ENCODE measurements around the gene NRSN2. TPM values are rescaled to one million over a fixed set of nuclear protein-coding genes. Genes with fewer than 3 reads are reported as not detected.
"Not testable (repeated sequence)": the region's sequence is repeated elsewhere in the genome, so short reads cannot be mapped to it uniquely, and the experiment has no call there.

The NRSN2 gene
- total and polyA plus RNA-seq, 7 experiments from 2014 or later, result 0.24 to 2.1 (median 1.3) TPM

DNA sequence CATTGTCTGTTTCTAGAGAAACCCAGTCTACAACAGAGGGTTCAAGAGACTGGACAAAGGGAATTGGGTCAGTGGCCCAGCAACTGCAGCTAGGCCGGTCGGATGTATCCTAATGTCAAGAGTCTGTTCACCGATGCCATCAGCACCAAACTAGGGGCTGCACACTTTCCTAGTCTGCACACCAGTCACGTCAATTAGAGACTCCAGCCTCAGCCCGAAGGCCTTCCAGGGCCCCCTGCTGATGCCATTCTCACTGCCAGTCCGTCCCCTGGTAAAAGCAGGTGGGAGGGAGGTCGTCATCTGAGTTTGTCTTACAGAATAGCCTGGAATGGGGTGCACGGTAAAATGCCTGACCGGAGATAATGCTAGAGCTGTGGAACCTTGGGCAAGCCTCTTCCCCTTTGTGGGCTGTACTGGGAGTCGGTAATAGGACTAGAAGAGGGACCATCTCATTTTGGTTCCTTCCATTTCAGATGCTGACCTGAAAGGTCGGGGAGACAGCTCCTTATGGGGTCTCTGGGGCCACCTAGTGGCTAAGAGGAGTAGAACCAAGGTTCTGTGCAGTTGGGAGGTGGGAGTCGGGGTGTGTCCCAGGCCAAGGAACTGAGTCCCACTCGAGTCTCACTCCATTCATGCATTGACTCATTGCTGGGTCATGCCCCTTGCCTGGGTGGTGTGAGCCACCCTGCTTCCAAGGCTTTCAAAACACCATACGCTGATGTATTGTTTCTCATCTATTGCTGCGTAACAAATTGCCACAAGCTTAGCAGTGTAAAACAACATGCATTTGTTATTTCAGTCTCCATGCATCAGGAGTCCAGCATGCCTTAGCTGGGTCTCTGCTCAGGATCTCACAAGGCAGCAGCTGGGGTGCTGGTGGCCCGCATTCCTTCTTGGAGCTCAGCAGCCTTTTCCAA, 16.4 kb upstream of the NRSN2 start:
- peaks cover 0 to 2% (median 0%) of the 10 kb centered on the region in 11 donors for H3K9me3 Mint-ChIP-seq
- peaks cover 12 to 30% (median 21%) of the 10 kb centered on the region in 7 donors for H3K4me1 Mint-ChIP-seq
- Histone ChIP-seq H3K27me3 (ENCODE audit: control insufficient read depth in 2 of 2, insufficient read depth in 2 of 2, low read length in 2 of 2) (no peaks in the 10 kb centered on the region), H3K4me1 (ENCODE audit: control insufficient read depth in 2 of 2, insufficient read depth in 2 of 2, low read length in 2 of 2) (peaks cover 4% of the 10 kb centered on the region in 2 donors), H3K9me3 (ENCODE audit: control insufficient read depth in 2 of 3, low read length in 3 of 3) (no peaks in the 10 kb centered on the region), H3K27ac (ENCODE audit: low read depth, low read length) (no peak overlapping the region), H3K4me3 (ENCODE audit: low read length) (no peak overlapping the region), H3K36me3 (ENCODE audit: control insufficient read depth in 2 of 3, insufficient read depth in 3 of 3, low read length in 3 of 3) (no peaks in the 10 kb centered on the region)
- no peak overlapping the region for H3K4me3 Mint-ChIP-seq
- ATAC-seq (peak; percentile 65), DNase-seq (peak; percentile 34 to 74 (median 61))
- intact Hi-C loops (cut with micrococcal nuclease), result loop anchor here (1.0 kb wide), 2 partner anchors 63 to 121 kb away; no protein-coding TSS in a partner anchor
- H3K27ac Mint-ChIP-seq, result peak overlapping the region in 7 of 9 donors; percentile 28 to 85 (median 68)
- ChIA-PET CTCF (interaction anchor here (0.6 to 3.9 kb wide), 22 partner anchors 9 to 136 kb away, joined by 3 to 29 read pairs (median 4); partner anchors contain the start of genes DEFB129, DEFB132 and ZCCHC3), POLR2A (interaction anchor here (1.0 to 2.8 kb wide), 4 partner anchors 12 to 34 kb away, joined by 3 to 14 read pairs (median 5); partner anchors contain the start of gene ZCCHC3)
- peaks cover 0 to 3% (median 0%) of the 10 kb centered on the region in 5 donors for H3K27me3 Mint-ChIP-seq
- H3K36me3 Mint-ChIP-seq, result no peaks in the 10 kb centered on the region

DNA sequence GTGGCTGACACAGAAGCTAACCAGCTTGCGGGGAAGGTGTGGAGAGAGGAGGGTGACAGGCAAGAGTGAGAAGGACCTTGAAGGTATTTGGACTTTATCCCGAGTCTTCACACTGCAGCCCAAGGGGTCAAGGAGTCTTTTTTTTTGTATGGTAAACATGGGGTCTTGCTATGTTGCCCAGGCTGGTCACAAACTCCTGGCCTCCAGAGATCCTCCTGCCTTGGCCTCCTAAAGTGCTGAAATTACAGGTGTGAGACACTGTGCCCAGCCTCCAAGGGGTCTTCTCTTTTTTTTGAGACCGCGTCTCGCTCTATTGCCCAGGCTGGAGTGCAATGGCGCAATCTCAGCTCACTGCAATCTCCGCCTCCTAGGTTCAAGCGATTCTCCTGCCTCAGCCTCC, 12.3 kb upstream of the NRSN2 start:
- Mint-ChIP-seq H3K4me1 (peaks cover 0 to 10% (median 9%) of the 10 kb centered on the region in 7 donors), H3K27ac (no peak overlapping the region), H3K9me3 (peaks cover 0 to 1% (median 0%) of the 10 kb centered on the region in 11 donors), H3K36me3 (no peaks in the 10 kb centered on the region), H3K4me3 (no peak overlapping the region), H3K27me3 (peaks cover 0 to 14% (median 0%) of the 10 kb centered on the region in 5 donors)
- H3K4me3 ChIP-seq (ENCODE audit: low read length), result no peak overlapping the region
- H3K36me3 ChIP-seq (ENCODE audit: control insufficient read depth in 2 of 3, insufficient read depth in 3 of 3, low read length in 3 of 3), result no peaks in the 10 kb centered on the region
- CTCF ChIA-PET, result interaction anchor here (0.6 kb wide), 1 partner anchor 47 kb away, joined by 5 read pairs; no protein-coding TSS in a partner anchor
- intact Hi-C loops (cut with micrococcal nuclease), result no loop called here
- POLR2A ChIA-PET, result no interaction called here
- DNase-seq (no peak), ATAC-seq (no peak)
- no peak overlapping the region for H3K27ac ChIP-seq (ENCODE audit: low read depth, low read length)
- no peaks in the 10 kb centered on the region for H3K4me1 ChIP-seq (ENCODE audit: control insufficient read depth in 2 of 2, insufficient read depth in 2 of 2, low read length in 2 of 2)
- H3K27me3 ChIP-seq (ENCODE audit: control insufficient read depth in 2 of 2, insufficient read depth in 2 of 2, low read length in 2 of 2), result no peaks in the 10 kb centered on the region
- H3K9me3 ChIP-seq (ENCODE audit: control insufficient read depth in 2 of 3, low read length in 3 of 3), result no peaks in the 10 kb centered on the region

DNA sequence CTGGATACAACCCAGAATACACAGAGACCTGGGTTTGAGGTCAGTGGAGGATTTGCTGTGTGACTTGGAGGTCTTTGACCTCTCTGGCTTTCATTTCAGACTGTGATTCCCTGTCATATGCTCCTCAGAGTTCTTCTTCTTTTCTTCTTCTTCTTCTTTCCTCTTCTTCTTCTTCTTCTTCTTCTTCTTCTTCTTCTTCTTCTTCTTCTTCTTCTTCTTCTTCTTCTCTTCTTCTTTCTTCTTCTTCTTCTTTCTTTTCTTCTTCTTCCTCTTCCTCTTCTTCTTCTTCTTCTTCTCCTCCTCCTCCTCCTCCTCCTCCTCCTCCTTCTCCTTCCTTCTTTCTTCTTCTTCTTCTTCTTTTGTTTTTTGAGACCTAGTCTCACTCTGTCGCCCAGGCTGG, 10.9 kb upstream of the NRSN2 start:
- CTCF ChIA-PET, result interaction anchor here (0.6 kb wide), 1 partner anchor 955 kb away, joined by 3 read pairs; no protein-coding TSS in a partner anchor

DNA sequence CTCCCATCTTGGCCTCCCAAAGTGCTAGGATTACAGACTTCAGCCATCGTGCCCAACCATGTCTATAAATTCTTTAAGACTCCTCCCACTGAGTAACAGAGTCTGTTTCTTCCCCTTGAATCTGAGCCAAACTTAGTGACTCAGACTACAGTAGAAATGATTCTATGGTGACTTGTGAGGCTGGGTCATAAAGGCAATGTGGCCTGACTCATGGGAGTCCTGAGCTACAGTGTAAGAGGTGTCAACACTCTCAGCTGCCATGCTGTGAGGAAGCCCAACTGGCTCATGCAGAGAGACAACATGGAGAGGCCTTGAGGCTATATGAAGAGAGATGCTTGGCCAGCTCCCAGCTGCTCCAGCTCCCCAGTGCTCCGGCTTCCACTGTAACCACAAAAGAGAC, 5.2 kb upstream of the NRSN2 start:
- Histone ChIP-seq H3K27ac (ENCODE audit: low read depth, low read length) (no peak overlapping the region), H3K4me1 (ENCODE audit: control insufficient read depth in 2 of 2, insufficient read depth in 2 of 2, low read length in 2 of 2) (no peaks in the 10 kb centered on the region), H3K4me3 (ENCODE audit: low read length) (no peak overlapping the region), H3K27me3 (ENCODE audit: control insufficient read depth in 2 of 2, insufficient read depth in 2 of 2, low read length in 2 of 2) (no peaks in the 10 kb centered on the region), H3K9me3 (ENCODE audit: control insufficient read depth in 2 of 3, low read length in 3 of 3) (no peaks in the 10 kb centered on the region), H3K36me3 (ENCODE audit: control insufficient read depth in 2 of 3, insufficient read depth in 3 of 3, low read length in 3 of 3) (no peaks in the 10 kb centered on the region)
- Mint-ChIP-seq H3K36me3 (peaks cover 0 to 5% (median 4%) of the 10 kb centered on the region in 5 donors), H3K4me1 (peaks cover 5 to 11% (median 7%) of the 10 kb centered on the region in 7 donors), H3K27ac (no peak overlapping the region), H3K27me3 (peaks cover 0 to 23% (median 0%) of the 10 kb centered on the region in 5 donors), H3K4me3 (no peak overlapping the region), H3K9me3 (peaks cover 0 to 5% (median 0%) of the 10 kb centered on the region in 11 donors)
- DNase-seq, result no peak
- ChIA-PET CTCF (no interaction called here), POLR2A (no interaction called here)
- intact Hi-C loops (cut with micrococcal nuclease), result no loop called here
- peak; percentile 20 for ATAC-seq

More for the DNA sequence above, 10.9 kb upstream of the NRSN2 start:
- H3K9me3 ChIP-seq (ENCODE audit: control insufficient read depth in 2 of 3, low read length in 3 of 3); ATAC-seq; H3K4me3 ChIP-seq (ENCODE audit: low read length); POLR2A ChIA-PET; H3K27ac ChIP-seq (ENCODE audit: low read depth, low read length); H3K36me3 ChIP-seq (ENCODE audit: control insufficient read depth in 2 of 3, insufficient read depth in 3 of 3, low read length in 3 of 3); H3K9me3 Mint-ChIP-seq; H3K27ac Mint-ChIP-seq; H3K4me1 Mint-ChIP-seq; intact Hi-C loops (cut with micrococcal nuclease); H3K27me3 ChIP-seq (ENCODE audit: control insufficient read depth in 2 of 2, insufficient read depth in 2 of 2, low read length in 2 of 2); H3K36me3 Mint-ChIP-seq; DNase-seq; H3K4me3 Mint-ChIP-seq; H3K4me1 ChIP-seq (ENCODE audit: control insufficient read depth in 2 of 2, insufficient read depth in 2 of 2, low read length in 2 of 2): not testable (repeated sequence)
- peaks cover 0 to 21% (median 0%) of the 10 kb centered on the region in 5 donors for H3K27me3 Mint-ChIP-seq

DNA sequence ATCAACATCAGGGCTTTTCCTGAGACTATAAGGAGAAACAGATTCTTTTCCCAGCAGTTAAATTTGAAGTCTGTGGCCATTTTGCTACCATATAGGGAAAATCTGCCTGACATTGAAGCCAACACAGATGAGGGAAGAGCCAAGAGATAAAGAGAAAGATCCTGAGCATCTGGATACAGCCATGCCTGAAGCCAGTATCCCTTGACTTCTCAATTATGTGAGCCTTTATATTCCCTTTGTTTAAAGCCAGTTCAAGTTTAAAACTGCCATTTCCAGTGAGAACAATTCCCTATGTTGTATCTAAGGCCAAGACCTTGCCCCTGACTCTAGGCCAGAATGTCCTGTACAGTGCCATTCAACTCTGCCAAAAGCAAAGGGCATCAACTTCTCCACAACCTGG, 3.8 kb upstream of the NRSN2 start:
- intact Hi-C loops (cut with micrococcal nuclease), result no loop called here
- Mint-ChIP-seq H3K27ac (peak overlapping the region in 1 of 9 donors; percentile 20), H3K27me3 (peaks cover 0 to 23% (median 0%) of the 10 kb centered on the region in 5 donors), H3K4me1 (peaks cover 7 to 12% (median 8%) of the 10 kb centered on the region in 7 donors), H3K36me3 (peaks cover 0 to 5% (median 4%) of the 10 kb centered on the region in 5 donors), H3K9me3 (peaks cover 0 to 5% (median 0%) of the 10 kb centered on the region in 11 donors), H3K4me3 (no peak overlapping the region)
- ChIA-PET CTCF (no interaction called here), POLR2A (interaction anchor here (1.0 kb wide), 1 partner anchor 29 kb away, joined by 3 read pairs; no protein-coding TSS in a partner anchor)
- Histone ChIP-seq H3K27me3 (ENCODE audit: control insufficient read depth in 2 of 2, insufficient read depth in 2 of 2, low read length in 2 of 2) (no peaks in the 10 kb centered on the region), H3K9me3 (ENCODE audit: control insufficient read depth in 2 of 3, low read length in 3 of 3) (no peaks in the 10 kb centered on the region), H3K4me3 (ENCODE audit: low read length) (no peak overlapping the region), H3K4me1 (ENCODE audit: control insufficient read depth in 2 of 2, insufficient read depth in 2 of 2, low read length in 2 of 2) (no peaks in the 10 kb centered on the region), H3K27ac (ENCODE audit: low read depth, low read length) (no peak overlapping the region), H3K36me3 (ENCODE audit: control insufficient read depth in 2 of 3, insufficient read depth in 3 of 3, low read length in 3 of 3) (peaks cover 0 to 7% (median 0%) of the 10 kb centered on the region in 3 experiments)
- no peak for ATAC-seq
- DNase-seq, result no peak

DNA sequence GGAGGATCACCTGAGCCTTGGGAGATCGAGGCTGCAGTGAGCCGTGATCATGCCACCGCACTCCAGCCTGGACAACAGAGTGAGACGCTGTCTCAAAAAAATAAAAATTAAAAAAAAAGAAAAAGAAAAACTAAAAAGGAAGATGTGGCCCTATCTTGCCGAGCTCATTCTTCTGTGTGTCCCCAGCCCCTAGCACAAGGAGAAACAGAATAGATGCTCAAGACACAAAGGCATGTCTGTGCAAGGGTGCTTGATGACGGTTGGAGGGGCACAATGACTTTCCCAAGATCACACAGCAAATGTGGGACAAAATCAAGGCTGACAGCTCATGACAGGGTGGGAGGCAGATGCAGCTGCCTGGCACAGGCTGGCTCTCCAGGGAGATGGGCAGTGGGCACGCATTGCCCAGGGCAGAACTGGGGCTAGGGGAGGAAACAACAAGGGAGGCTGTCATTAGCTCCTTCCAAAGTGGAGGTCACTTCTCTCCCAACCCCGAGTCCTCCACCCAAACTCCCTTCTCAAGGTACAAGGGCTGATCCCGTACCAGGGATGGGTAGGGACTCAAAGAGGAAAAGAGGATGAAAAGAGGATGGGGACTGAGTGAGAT, 775 bp upstream of the NRSN2 start:
- no peak overlapping the region for H3K4me3 ChIP-seq (ENCODE audit: low read length)
- H3K9me3 ChIP-seq (ENCODE audit: control insufficient read depth in 2 of 3, low read length in 3 of 3), result no peaks in the 10 kb centered on the region
- Mint-ChIP-seq H3K4me3 (peak overlapping the region; percentile 69 to 97 (median 78)), H3K9me3 (peaks cover 0 to 5% (median 0%) of the 10 kb centered on the region in 11 donors), H3K27ac (peak overlapping the region in 5 of 9 donors; percentile 31 to 63 (median 54)), H3K4me1 (peaks cover 12 to 17% (median 14%) of the 10 kb centered on the region in 7 donors), H3K36me3 (peaks cover 0 to 7% (median 4%) of the 10 kb centered on the region in 5 donors), H3K27me3 (peaks cover 0 to 13% (median 0%) of the 10 kb centered on the region in 5 donors)
- H3K36me3 ChIP-seq (ENCODE audit: control insufficient read depth in 2 of 3, insufficient read depth in 3 of 3, low read length in 3 of 3), result peaks cover 0 to 7% (median 0%) of the 10 kb centered on the region in 3 experiments
- ChIA-PET CTCF (interaction anchor here (1.5 kb wide), 1 partner anchor 15 kb away, joined by 6 read pairs; no protein-coding TSS in a partner anchor), POLR2A (interaction anchor here (1.0 kb wide), 1 partner anchor 197 kb away, joined by 4 read pairs; the partner anchor contains the start of gene CSNK2A1)
- H3K27me3 ChIP-seq (ENCODE audit: control insufficient read depth in 2 of 2, insufficient read depth in 2 of 2, low read length in 2 of 2), result no peaks in the 10 kb centered on the region
- H3K4me1 ChIP-seq (ENCODE audit: control insufficient read depth in 2 of 2, insufficient read depth in 2 of 2, low read length in 2 of 2), result peaks cover 0 to 4% of the 10 kb centered on the region in 2 donors
- no peak overlapping the region for H3K27ac ChIP-seq (ENCODE audit: low read depth, low read length)
- ATAC-seq, result no peak
- intact Hi-C loops (cut with micrococcal nuclease), result loop anchor here in 1 of 2 donors (2.0 kb wide), 1 partner anchor 19 kb away; no protein-coding TSS in a partner anchor
- no peak for DNase-seq

Measured in naive thymus-derived CD4-positive, alpha-beta T cell (primary cell).